ENCODE results near the gene CHD6.

Gene CHD6, protein sequence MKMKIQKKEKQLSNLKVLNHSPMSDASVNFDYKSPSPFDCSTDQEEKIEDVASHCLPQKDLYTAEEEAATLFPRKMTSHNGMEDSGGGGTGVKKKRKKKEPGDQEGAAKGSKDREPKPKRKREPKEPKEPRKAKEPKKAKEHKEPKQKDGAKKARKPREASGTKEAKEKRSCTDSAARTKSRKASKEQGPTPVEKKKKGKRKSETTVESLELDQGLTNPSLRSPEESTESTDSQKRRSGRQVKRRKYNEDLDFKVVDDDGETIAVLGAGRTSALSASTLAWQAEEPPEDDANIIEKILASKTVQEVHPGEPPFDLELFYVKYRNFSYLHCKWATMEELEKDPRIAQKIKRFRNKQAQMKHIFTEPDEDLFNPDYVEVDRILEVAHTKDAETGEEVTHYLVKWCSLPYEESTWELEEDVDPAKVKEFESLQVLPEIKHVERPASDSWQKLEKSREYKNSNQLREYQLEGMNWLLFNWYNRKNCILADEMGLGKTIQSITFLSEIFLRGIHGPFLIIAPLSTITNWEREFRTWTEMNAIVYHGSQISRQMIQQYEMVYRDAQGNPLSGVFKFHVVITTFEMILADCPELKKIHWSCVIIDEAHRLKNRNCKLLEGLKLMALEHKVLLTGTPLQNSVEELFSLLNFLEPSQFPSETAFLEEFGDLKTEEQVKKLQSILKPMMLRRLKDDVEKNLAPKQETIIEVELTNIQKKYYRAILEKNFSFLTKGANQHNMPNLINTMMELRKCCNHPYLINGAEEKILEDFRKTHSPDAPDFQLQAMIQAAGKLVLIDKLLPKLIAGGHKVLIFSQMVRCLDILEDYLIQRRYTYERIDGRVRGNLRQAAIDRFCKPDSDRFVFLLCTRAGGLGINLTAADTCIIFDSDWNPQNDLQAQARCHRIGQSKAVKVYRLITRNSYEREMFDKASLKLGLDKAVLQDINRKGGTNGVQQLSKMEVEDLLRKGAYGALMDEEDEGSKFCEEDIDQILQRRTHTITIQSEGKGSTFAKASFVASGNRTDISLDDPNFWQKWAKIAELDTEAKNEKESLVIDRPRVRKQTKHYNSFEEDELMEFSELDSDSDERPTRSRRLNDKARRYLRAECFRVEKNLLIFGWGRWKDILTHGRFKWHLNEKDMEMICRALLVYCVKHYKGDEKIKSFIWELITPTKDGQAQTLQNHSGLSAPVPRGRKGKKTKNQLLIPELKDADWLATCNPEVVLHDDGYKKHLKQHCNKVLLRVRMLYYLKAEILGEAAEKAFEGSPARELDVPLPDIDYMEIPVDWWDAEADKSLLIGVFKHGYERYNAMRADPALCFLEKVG (N-terminal part only)

DNA sequence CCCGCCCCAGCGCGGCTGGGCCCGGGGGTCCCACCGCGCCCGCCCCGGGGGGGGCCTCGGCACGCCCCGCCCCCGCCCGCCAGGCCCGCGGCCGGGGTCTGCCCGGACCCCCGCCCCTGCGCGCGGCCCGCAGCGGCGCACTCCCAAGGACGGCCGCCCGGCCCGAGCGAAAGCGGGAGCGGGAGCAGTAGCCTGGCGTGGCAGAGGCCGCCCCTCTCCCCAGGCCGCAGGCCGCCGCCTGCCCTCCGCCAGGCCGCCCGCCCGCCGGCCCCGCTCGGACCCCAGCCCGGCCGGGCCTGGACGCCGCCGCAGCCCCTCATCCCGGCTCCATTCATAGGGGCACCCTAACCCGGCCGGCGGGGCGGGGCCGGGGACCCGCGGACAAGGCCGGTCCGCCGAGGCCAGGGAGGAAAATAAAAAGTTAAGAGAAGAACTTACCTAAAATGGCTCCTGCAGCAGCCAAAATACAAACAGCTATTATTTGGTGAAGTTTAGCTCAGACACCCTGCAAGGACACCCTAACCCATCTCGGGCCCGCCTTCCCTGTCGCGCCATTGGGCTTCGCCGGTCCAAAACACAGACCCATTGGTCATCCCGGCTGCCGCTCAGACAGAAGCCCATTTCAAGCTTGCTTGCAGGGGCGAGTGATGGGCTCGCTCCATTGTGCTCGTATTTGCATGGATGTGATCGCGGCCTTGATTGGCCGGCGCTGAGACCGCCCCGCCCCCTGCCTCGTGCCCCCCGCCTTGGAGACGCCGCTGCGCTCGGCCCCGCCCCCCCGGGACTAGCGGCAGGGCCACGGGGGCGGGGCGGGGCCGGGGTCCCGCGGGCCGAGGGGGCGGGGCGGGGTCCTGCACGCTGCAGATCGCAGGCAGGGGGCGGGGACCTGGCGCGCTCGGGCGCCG, at the start of gene CHD6:
CHD6 (minus strand) TSS at position 476 of the 905 bp plus-strand sequence. CDS start 67,040 bp downstream, outside the sequence.
- DNase-seq, result peak; percentile 77 to 100 (median 99)

DNA sequence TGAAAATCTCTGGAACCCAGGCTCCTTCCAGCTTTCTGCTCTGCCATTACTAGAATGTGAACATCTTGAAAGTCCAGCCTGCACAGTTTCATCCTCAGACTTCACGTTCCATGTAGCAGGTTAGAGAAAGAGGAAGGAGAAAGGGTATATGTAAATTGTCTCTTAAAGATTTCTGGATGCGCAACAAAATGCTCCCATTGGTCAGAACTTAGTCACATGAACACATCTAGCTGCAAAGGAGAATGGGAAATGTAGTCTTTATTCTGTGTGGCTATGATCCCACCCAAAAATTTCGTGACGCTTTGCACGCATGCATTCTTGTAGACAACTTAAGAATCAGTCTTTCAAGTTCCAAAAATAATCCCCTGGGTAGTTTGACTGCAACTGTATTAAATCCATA, 46.4 kb upstream of the CHD6 start:
- DNase-seq, result no peak

DNA sequence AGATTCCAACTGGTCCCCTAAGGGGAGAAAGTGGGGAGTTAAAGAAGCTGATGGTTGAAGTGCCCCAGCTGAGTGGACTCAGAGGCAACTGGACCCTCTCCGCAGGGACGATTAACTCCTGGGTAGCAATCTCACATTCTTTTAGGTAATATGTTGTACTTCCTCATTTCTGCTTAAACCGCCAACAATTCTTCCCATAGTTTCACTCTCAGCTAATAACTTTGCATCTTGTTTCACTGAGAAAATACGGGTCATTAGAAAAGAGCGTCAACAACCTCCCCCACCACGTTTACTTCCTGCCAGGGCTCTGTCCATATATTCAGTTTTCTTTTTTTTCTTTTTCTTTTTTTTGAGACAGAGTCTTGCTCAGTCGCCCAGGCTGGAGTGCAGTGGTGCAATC, 39.5 kb upstream of the CHD6 start:
- no peak for DNase-seq

DNA sequence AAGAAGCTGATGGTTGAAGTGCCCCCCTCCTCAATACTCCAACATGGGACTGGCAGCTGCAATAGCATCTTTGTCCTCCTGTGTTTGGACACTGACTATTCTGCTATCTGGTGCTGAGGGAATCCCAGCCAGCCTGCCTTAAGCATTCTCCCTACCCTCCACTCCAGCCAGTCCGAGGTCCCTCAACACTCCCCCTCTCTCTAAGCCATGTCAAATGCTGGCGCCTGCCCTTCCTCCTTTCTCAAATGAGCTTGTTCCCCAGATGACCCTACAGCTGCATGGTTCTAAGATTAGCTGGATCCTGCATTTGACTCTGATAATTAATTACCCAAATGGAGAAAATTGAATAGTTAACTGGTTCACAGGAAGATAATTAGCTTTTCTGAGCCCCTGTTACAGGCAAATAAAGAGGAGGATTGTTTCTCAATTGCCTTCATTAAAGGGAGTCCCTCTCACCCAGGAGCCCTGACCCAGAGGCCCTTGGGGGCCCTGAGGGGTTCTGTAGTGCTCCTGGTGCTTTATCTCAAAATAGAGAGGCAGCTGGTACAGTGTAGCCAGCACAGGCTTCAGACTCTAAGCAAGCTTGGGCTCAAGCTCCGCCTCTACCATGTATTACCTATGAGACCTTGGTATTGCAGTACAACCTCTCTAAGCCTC, 37.9 kb upstream of the CHD6 start:
- no peak for DNase-seq

DNA sequence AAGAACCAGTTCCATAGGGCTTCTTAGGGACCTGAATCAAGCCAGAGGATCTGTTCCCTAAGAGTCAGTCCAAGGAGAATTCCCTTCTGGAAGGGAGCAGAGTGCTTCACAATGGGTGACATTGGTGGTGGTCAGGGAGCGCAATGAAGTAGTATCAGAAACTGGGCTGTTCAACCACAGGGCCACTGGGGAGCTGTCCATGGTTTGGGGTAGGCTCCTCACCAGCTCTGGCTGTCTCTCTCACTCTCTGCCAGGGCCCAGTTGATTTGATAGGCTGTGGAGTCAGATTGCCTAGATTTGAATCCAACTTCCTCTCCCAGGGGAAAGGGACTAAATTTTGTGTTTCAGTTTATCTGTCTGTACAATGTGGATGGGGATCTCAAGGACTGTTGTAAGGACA, 36.7 kb upstream of the CHD6 start:
- no peak for DNase-seq

DNA sequence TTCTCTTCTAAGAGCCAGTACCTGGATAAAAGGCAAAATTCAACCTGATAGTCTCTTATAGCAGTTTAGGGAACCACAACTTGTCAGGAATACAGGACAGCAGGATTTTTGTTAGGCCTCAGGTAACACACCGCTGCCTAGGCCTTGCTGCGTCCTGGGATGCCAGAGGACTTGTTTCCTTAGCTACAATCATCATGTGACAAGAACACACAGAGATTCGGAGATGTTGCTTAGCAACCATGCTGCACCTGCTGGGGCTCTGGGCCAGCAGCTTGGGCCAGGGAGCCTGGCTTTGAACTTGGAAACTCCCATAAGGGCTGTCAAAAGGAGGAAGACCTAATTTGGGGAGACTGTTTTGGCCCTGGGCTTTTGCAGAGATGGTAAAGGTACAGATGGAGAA, 36.1 kb upstream of the CHD6 start:
- DNase-seq, result peak in 3 of 56 donors; percentile 7 to 39 (median 12)

DNA sequence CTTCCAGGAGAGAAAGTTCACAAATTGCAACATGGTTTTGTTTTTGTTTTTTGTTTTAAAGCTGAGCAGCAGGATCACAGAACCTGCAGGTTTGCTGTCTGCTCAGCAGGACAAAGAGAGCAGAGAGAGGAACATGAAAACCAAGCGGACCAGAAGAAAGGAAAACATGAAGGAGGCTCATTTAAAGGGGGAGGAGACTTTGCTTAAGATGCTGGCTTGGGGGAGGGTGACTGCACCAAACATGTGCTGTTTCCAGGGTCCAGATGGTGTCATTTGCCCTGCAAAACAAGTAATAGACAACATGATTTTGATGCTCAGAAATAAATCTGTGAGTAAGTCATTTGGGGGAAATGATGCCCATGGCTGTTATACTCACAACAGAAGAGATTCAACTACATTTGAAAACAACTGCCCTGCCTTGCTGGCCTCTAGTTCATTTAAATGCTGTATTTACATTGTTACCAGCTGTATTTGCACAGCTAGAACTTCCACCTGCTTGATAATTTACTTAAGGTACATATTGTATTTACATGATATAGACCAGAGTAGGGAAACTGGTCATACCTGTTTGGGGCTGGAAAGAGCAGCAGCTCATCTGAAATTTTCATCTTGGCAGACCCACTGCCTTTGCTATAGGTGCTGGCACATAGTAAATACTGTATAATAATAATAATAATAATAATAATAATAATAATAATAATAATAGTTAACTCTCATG, 32.2 kb upstream of the CHD6 start:
- DNase-seq, result peak in 1 of 56 donors; percentile 8

DNA sequence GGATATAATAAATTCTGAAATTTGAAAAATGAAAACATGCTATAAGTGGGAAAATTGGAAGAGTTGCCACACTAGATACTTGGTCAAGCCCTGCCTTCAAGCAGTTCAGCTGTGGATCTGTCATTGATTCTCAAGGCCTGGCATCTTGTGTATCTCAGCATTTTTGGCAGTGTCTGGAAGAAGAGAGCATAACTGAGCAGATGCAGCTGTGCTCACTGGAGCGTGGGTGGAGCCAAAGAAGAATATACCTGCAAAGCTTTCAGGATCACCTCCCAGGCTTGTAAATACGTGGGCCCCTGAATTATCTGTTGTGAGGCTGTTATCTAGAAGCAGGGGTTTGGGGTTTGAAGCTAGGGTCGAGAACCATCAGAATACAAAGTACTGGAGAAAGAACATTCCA, 31.3 kb upstream of the CHD6 start:
- no peak for DNase-seq

DNA sequence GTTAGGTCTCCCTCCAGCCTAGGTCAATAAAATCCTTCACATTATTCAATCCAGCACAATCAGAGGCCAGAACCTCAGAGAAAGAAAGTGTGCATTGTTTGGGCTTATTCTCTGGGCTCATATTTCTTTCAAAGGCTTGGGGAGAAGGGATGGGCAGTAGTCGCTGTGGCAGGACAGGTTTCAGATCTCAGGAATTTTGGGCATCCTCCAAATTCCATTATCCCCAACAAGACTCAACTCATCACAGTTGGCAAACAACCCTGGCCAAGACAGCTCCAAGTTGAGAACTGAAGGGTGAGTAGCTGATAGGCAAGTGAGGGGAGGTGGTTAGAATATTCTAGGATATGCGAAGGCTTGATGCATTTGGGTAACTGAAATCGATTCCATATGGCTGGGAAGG, 27.2 kb upstream of the CHD6 start:
- no peak for DNase-seq

DNA sequence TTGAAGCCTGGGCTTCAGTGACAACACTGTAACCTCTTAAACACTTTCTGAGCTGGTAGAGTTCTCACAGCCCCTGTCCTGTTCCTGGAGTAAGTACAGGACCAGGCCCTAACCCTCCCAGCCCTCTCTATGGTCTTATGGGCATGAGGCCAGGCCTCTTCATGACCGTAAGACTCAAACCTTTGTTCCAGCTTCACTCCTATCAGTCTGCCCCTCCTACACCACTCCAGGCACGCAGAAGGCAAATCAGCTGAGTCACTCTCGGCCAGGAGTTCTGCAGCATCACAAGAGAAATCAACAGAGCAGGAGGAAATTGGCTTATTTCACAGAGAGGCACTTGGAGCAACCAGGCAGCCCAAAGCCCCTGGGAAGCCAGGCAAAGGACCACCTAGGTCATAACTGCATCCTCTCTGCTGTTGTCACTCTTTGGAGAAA, 25.3 kb upstream of the CHD6 start:
- peak in 13 of 56 donors; percentile 2 to 47 (median 16) for DNase-seq

DNA sequence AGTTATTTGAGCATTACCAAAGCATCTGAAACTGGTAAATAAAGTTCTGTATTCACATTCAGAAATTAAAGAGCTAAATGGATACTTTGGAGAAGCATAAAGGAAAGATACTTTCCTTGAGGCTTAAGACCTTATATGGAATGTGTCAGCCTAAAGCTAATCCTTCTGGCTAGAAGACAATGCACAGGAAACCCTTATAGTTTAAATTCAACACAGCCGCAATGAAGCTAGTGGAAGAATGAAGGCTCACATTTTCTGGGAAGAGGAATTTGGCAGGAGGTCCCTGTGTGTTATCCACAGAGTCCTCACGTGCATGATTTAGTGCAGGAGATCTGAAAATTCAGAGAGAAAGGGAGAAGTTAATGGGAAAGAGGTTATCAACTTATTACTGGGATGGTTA, 21.5 kb upstream of the CHD6 start:
- DNase-seq, result no peak

DNA sequence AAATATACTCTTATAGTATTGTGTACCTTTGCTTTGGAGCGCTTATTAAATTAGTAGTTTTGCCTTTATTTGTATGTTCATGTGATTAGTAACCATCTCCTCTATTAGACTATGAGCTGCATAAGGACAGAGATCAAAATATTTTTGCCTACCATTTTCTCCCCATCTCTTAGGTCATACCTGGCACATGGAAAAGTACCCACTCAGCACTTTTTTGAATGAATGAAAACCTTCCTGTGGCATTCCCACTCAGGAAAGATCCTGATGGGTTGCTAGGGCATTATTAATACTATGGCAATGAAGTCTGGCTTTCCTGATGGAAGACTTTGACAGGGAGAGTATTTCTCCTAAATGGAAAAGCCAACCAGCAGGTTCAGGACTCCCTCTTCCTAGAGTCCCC, 20.3 kb upstream of the CHD6 start:
- no peak for DNase-seq

DNA sequence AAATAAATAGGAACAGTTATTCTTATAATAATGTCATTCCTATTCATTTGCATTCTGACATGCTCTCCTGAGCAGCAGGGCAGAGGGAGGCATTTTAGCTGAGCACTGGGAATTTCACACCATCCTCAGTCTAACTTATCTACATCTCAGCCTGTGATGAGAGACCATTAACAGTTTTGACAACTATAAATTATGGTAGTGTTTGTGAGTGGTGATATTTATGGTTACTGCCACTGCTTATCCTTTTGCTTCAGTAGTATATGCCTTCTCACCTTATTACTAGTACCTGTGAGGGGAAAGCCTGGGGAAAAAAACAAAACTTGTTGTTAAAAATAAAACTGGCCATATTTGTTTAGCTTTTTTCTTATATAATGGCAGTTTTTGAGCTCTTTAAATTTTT, 17.0 kb upstream of the CHD6 start:
- DNase-seq, result no peak

DNA sequence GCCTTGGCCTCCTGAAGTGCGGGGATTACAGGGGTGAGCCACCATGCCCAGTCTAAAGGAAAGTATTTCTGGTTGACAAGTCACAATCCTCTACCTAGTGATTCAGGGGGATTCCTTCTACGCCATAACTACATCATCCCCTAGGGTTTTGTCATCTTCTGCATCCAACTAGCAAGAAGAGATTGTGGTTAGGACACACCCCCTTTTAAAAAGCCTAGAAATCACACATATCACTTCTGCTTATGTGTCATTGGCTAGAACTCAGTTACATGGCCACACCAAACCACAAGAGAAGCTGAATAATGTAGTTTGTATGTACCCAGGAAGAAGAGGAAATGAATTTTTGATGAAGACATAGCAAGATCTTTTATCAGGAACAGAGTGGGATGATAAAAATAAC, 14.7 kb upstream of the CHD6 start:
- no peak for DNase-seq

DNA sequence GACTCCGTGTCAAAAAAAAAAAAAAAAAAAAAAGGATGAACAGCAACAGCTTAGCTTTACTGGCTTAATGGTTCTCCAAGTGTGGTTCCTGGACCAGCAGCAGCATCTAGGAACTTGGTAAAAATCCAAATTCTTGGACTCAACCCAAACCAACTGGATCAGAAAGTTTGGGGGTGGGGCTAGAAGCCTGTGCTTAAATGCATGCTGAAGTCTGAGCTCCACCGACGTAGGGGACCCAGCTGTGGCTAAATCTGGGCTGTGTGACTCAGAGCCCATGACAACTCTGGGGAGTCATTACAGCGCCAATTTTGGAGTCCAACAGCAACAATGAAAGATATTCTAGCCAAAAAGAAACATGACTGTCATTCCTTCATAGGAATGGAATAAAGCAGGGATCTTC, 13.6 kb upstream of the CHD6 start:
- DNase-seq, result peak in 1 of 56 donors; percentile 25

DNA sequence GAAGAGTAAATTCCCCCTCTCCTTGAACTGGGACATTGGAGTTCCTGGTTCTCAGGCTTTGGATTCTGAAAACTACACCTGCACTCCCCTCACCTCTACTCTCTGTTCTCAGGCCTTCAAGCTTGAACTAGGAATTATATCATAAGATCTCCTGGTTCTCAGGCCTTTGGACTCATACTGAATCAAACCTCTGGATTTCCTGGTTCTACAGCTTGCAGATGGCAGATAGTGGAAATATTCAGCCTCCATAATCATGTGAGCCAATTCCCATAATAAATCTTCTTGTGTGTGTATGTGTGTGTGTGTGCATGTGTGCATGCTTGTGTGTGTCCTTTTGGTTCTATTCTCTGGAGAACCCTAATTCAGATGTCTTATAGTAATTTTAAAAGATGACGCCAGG, 12.7 kb upstream of the CHD6 start:
- DNase-seq, result no peak

DNA sequence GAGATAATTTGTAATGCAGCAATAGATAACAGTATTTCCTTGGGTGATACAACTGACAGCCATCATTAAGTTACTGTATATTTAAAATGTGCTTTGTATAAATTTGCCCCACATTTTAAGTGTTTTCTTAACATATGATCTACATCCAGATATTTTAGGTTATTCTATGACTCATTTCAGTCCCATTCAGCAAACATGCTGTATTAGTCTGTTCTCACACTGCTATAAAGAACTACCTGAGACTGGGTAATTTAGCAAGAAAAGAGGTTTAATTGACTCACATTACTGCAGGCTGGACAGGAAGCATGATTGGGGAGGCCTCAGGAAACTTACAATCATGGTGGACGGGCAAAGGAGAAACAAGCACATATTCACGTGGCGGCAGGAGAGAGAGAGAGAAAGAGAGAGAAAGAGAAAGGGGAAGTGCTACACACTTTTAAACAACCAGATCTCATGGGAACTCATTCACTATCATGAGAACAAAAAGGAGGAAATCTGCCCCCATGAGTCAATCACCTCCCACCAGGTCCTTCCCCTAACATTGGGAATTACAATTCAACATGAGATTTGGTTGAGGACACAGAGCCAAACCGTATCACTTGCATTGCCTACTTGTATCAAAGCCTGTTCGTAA, 9.6 kb upstream of the CHD6 start:
- DNase-seq, result no peak

DNA sequence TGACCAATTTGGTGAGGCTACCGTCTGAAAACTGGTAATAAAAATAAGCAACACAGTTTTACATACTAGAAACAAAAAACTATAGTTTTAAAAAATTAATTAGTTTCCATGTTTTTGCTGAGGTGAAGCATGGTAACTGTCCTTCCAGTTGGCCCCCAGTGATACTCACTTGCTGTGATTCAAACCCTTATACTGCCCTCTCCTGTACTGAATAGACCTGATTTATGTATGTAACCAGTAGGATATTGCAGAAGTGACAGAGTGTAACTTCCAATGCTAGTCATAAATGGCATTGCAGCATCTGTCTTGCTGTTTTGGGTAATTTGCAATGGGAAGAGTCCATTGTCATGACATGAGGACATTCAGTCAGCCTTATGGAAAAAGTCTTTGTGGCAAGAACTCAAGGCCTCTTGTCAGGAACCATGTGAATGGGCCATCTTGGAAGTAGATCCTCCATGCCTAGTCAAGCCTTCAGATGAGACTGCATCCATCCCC, 8.9 kb upstream of the CHD6 start:
- DNase-seq, result no peak
